SK-N-SH treated with all-trans-retinoic acid at 6 μM for 48 hours (cell line): ENCODE data around the gene AMIGO1.

Experiments used
- ATAC-seq: fragments of 200-7000 bp; cut with Tn5 transposase; 3 replicates; pipeline ENCODE4 v1.9.1; 2020; ENCODE audit warnings: mild to moderate bottlenecking, moderate library complexity
- BACH2 ChIP-seq: fragments of 250-450 bp; sonication (Bioruptor Pico); IDR thresholded peaks from 2 replicates; pipeline ENCODE4 v1.9.0; 2021; ENCODE audit warnings: mild to moderate bottlenecking, borderline replicate concordance
- CREB5 ChIP-seq: fragments of 250-450 bp; sonication (Bioruptor Pico); IDR thresholded peaks from 2 replicates; pipeline ENCODE4 v1.5.1; 2020; ENCODE audit warnings: low read depth, mild to moderate bottlenecking, moderate library complexity
- CSDC2 ChIP-seq: fragments of 250-450 bp; sonication (Bioruptor Pico); IDR thresholded peaks from 2 replicates; pipeline ENCODE4 v1.5.0; 2020; ENCODE audit warnings: mild to moderate bottlenecking, moderate library complexity
- ESRRG ChIP-seq: fragments of 250-450 bp; sonication (Bioruptor Pico); IDR thresholded peaks from 2 replicates; pipeline ENCODE4 v1.6.1; 2021; ENCODE audit warnings: mild to moderate bottlenecking
- ISL1 ChIP-seq: fragments of 250-450 bp; sonication (Bioruptor Pico); IDR thresholded peaks from 2 replicates; pipeline ENCODE4 v2.1.2; 2022; ENCODE audit warnings: mild to moderate bottlenecking, moderate library complexity
- OSR1 ChIP-seq: fragments of 250-450 bp; sonication (Bioruptor Pico); IDR thresholded peaks from 2 replicates; pipeline ENCODE4 v1.8.0; 2022; ENCODE audit warnings: moderate library complexity, mild to moderate bottlenecking, inconsistent platforms
- PATZ1 ChIP-seq: fragments of 250-450 bp; sonication (Bioruptor Pico); IDR thresholded peaks from 2 replicates; pipeline ENCODE4 v1.8.0; 2020; ENCODE audit warnings: mild to moderate bottlenecking, moderate library complexity, borderline replicate concordance
- POU6F1 ChIP-seq: fragments of 250-450 bp; sonication (Bioruptor Pico); IDR thresholded peaks from 2 replicates; pipeline ENCODE4 v1.8.0; 2021; ENCODE audit warnings: low read depth, mild to moderate bottlenecking, moderate library complexity, borderline replicate concordance
- RARB ChIP-seq: fragments of 250-450 bp; sonication (Bioruptor Pico); IDR thresholded peaks from 2 replicates; pipeline ENCODE4 v1.8.0; 2021; ENCODE audit warnings: mild to moderate bottlenecking, moderate library complexity
- SNAI2 ChIP-seq: fragments of 250-450 bp; sonication (Bioruptor Pico); IDR thresholded peaks from 2 replicates; pipeline ENCODE4 v1.5.0; 2020; ENCODE audit warnings: mild to moderate bottlenecking, moderate library complexity
- TCF4 ChIP-seq: fragments of 250-450 bp; sonication (Bioruptor Pico); IDR thresholded peaks from 2 replicates; pipeline ENCODE4 v1.8.0; 2021; ENCODE audit warnings: mild to moderate bottlenecking, moderate library complexity, borderline replicate concordance
- TOX ChIP-seq: fragments of 250-450 bp; sonication (Bioruptor Pico); IDR thresholded peaks from 2 replicates; pipeline ENCODE4 v1.8.0; 2021; ENCODE audit warnings: mild to moderate bottlenecking, moderate library complexity, borderline replicate concordance
- TSHZ2 ChIP-seq: fragments of 250-450 bp; sonication (Bioruptor Pico); IDR thresholded peaks from 2 replicates; pipeline ENCODE4 v1.5.0; 2020; ENCODE audit warnings: mild to moderate bottlenecking, moderate library complexity
- ZC3H10 ChIP-seq: fragments of 250-450 bp; sonication (Bioruptor Pico); IDR thresholded peaks from 2 replicates; pipeline ENCODE4 v1.5.1; 2021; ENCODE audit warnings: mild to moderate bottlenecking, moderate library complexity
- ZFP3 ChIP-seq: fragments of 250-450 bp; sonication (Bioruptor Pico); IDR thresholded peaks from 2 replicates; pipeline ENCODE4 v1.5.0; 2020; ENCODE audit warnings: mild to moderate bottlenecking, moderate library complexity
- ZFP30 ChIP-seq: fragments of 450-650 bp; formaldehyde crosslinking; IDR thresholded peaks from 2 replicates; pipeline ENCODE4 v1.5.0; 2022; ENCODE audit warnings: mild to moderate bottlenecking, moderate library complexity
- ZNF8 ChIP-seq: fragments of 450-650 bp; formaldehyde crosslinking; IDR thresholded peaks from 2 replicates; pipeline ENCODE4 v1.5.0; 2020; ENCODE audit warnings: mild to moderate bottlenecking, moderate library complexity

AMIGO1 gene

GRCh38 chr1:109468061-109468460 is 41.5 kb downstream of the AMIGO1 start:
- no peak for ATAC-seq

GRCh38 chr1:109467301-109467777 is 42.2 kb downstream of the AMIGO1 start:
- ATAC-seq = no peak
- TF ChIP-seq TSHZ2 (CRISPR knock-in tag) = no peak
- TF ChIP-seq ZNF8 = no peak
- no peak for TF ChIP-seq CREB5
- TF ChIP-seq TCF4 = no peak
- TF ChIP-seq ISL1 (CRISPR knock-in tag) = no peak
- TF ChIP-seq ZC3H10 = no peak
- no peak for TF ChIP-seq CSDC2 (CRISPR knock-in tag)
- no peak for TF ChIP-seq PATZ1 (CRISPR knock-in tag)

More at GRCh38 chr1:109468061-109468460, 41.5 kb downstream of the AMIGO1 start:
- TF ChIP-seq SNAI2 (CRISPR knock-in tag) = no peak
- no peak for TF ChIP-seq TOX
- TF ChIP-seq ZFP30 (CRISPR knock-in tag) = no peak
- no peak for TF ChIP-seq TCF4
- TF ChIP-seq RARB (CRISPR knock-in tag) = no peak
- no peak for TF ChIP-seq PATZ1 (CRISPR knock-in tag)
- no peak for TF ChIP-seq ZNF8
- no peak for TF ChIP-seq CREB5
- TF ChIP-seq OSR1 (CRISPR knock-in tag) = no peak
- TF ChIP-seq ESRRG (CRISPR knock-in tag) = no peak
- no peak for TF ChIP-seq BACH2 (CRISPR knock-in tag)
- no peak for TF ChIP-seq TSHZ2 (CRISPR knock-in tag)
- TF ChIP-seq ZFP3 (CRISPR knock-in tag) = no peak
- no peak for TF ChIP-seq POU6F1
